Mucosa of rectum (tissue), 2 donors: Measurements from ENCODE around the gene KDM3B.
"Not testable (repeated sequence)": the region's sequence is repeated elsewhere in the genome, so short reads cannot be mapped to it uniquely, and the experiment has no call there.

Source experiments
- H3K27ac ChIP-seq, 2 donors: one replicate each; pipeline ENCODE4 v1.7.0; 2013; ENCODE audit warnings: inconsistent platforms in 2 of 2, low read depth in 2 of 2, low read length in 2 of 2
- H3K27me3 ChIP-seq, 2 donors: one replicate each; pipeline ENCODE4 v1.7.0; 2013; ENCODE audit warnings: low read length in 2 of 2; ENCODE audit not compliant: control insufficient read depth in 2 of 2, insufficient read depth in 2 of 2
- H3K36me3 ChIP-seq, 2 donors: one replicate each; pipeline ENCODE4 v1.7.0; 2013; ENCODE audit warnings: low read length in 2 of 2; ENCODE audit not compliant: control insufficient read depth in 2 of 2, insufficient read depth in 2 of 2
- H3K4me1 ChIP-seq, 2 donors: one replicate each; pipeline ENCODE4 v1.7.0; 2013; ENCODE audit warnings: low read length in 2 of 2, mild to moderate bottlenecking in 1 of 2; ENCODE audit not compliant: control insufficient read depth in 2 of 2, insufficient read depth in 2 of 2
- H3K4me3 ChIP-seq, 2 donors: one replicate each; pipeline ENCODE4 v1.7.0; 2013; ENCODE audit warnings: low read length in 2 of 2
- H3K9ac ChIP-seq, 2 donors: one replicate each; pipeline ENCODE4 v1.7.0; 2013; ENCODE audit warnings: low read length in 2 of 2, low read depth in 1 of 2, mild to moderate bottlenecking in 1 of 2
- H3K9me3 ChIP-seq, 2 donors: one replicate each; pipeline ENCODE4 v1.7.0; 2013; ENCODE audit warnings: low read length in 2 of 2; ENCODE audit not compliant: control insufficient read depth in 2 of 2
- donor health status: healthy.
- donor health status: Normal muscosa, but diverticular disease.

KDM3B gene

GRCh38 chr5:138471052-138471361, 118.5 kb downstream of the KDM3B start:
- Histone ChIP-seq H3K4me1 (peaks cover 8 to 17% of the 10 kb centered on the region in 2 donors), H3K36me3 (peaks cover 3 to 4% of the 10 kb centered on the region in 2 donors), H3K27ac (no peak overlapping the region), H3K9me3 (no peaks in the 10 kb centered on the region), H3K9ac (no peak overlapping the region), H3K4me3 (no peak overlapping the region), H3K27me3 (no peaks in the 10 kb centered on the region)

- Histone ChIP-seq H3K27ac (no peak overlapping the region), H3K36me3 (peaks cover 2 to 3% of the 10 kb centered on the region in 2 donors), H3K27me3 (no peaks in the 10 kb centered on the region), H3K9ac (no peak overlapping the region), H3K9me3 (no peaks in the 10 kb centered on the region), H3K4me3 (no peak overlapping the region), H3K4me1 (peaks cover 0 to 4% of the 10 kb centered on the region in 2 donors)
Measured at GRCh38 chr5:138472353-138472752, 119.9 kb downstream of the KDM3B start.

GRCh38 chr5:138473151-138473550, 120.7 kb downstream of the KDM3B start:
- H3K27ac ChIP-seq, H3K36me3 ChIP-seq, H3K4me3 ChIP-seq, H3K9me3 ChIP-seq, H3K4me1 ChIP-seq, H3K27me3 ChIP-seq, H3K9ac ChIP-seq: not testable (repeated sequence)

DNA sequence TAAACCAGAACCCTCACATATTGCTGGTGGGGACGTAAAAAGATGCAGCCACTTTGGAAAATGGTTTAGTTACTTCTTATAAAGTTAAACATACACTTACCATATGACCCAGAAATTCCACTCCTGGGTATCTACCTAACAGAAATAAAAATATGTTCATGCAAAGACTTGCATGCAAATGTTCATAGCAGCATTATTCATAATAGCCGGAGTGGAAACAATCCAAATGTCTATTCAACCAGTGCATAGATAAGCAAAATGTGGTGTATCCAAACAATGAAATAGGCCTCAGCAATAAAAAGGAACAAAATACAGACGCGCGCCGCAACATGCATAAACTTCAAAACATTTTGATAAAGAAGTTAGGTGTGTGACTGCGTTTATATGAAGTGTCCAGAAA, 124.4 kb downstream of the KDM3B start:
- no peak overlapping the region for H3K27ac ChIP-seq
- no peak overlapping the region for H3K9ac ChIP-seq
- H3K36me3 ChIP-seq = no peaks in the 10 kb centered on the region
- H3K4me1 ChIP-seq = no peaks in the 10 kb centered on the region
- H3K27me3 ChIP-seq = no peaks in the 10 kb centered on the region
- H3K4me3 ChIP-seq = no peak overlapping the region
- no peaks in the 10 kb centered on the region for H3K9me3 ChIP-seq

- Histone ChIP-seq H3K27ac (no peak overlapping the region), H3K36me3 (no peaks in the 10 kb centered on the region), H3K9me3 (no peaks in the 10 kb centered on the region), H3K4me3 (no peak overlapping the region), H3K4me1 (no peaks in the 10 kb centered on the region), H3K9ac (no peak overlapping the region), H3K27me3 (no peaks in the 10 kb centered on the region)
Measured at GRCh38 chr5:138482638-138483037, 130.2 kb downstream of the KDM3B start.
